HEK293T (cell line): ENCODE measurements around the gene MESP1.

Experiments used
- CTCF ChIA-PET: fragments of 350-600 bp; formaldehyde crosslinking; extraction: SDS; loops from one replicate; lab custom pipeline; 2021; ENCODE audit warnings: antibody characterized with exemption, inconsistent platforms; lab: Yijun Ruan, JAX
- POLR2A ChIA-PET: fragments of 350-600 bp; formaldehyde crosslinking; extraction: SDS; loops from one replicate; lab custom pipeline; 2020; ENCODE audit warnings: antibody characterized with exemption, inconsistent platforms; lab: Yijun Ruan, JAX
- DNase-seq: peaks from one replicate; pipeline ENCODE4 v3.0.0; 2012; ENCODE audit warnings: mixed read lengths; ENCODE audit errors: extremely low spot score
- ARNT ChIP-seq: fragments of 450-650 bp; IDR thresholded peaks from 2 replicates; pipeline ENCODE4 v1.6.1; 2017; ENCODE audit warnings: mild to moderate bottlenecking
- BHLHE40 ChIP-seq: fragments of 450-650 bp; IDR thresholded peaks from 2 replicates; pipeline ENCODE4 v1.6.1; 2016; ENCODE audit warnings: mild to moderate bottlenecking, moderate library complexity, borderline replicate concordance
- CTBP1 ChIP-seq: fragments of 450-650 bp; IDR thresholded peaks from 2 replicates; pipeline ENCODE4 v1.6.1; 2016; ENCODE audit warnings: borderline replicate concordance
- ELF4 ChIP-seq: fragments of 450-650 bp; IDR thresholded peaks from 2 replicates; pipeline ENCODE4 v1.6.1; 2017; ENCODE audit warnings: antibody characterized with exemption
- FOXA1 ChIP-seq: fragments of 450-650 bp; IDR thresholded peaks from 2 replicates; pipeline ENCODE4 v1.6.1; 2016; ENCODE audit warnings: mild to moderate bottlenecking
- FOXK2 ChIP-seq: fragments of 450-650 bp; IDR thresholded peaks from 2 replicates; pipeline ENCODE4 v1.6.1; 2016; ENCODE audit warnings: mild to moderate bottlenecking
- FOXM1 ChIP-seq: fragments of 450-650 bp; IDR thresholded peaks from 2 replicates; pipeline ENCODE4 v1.6.1; 2017; ENCODE audit warnings: mild to moderate bottlenecking, borderline replicate concordance
- HDGF ChIP-seq: fragments of 450-650 bp; IDR thresholded peaks from 2 replicates; pipeline ENCODE4 v1.6.1; 2017; ENCODE audit warnings: antibody characterized with exemption, borderline replicate concordance
- L3MBTL2 ChIP-seq: fragments of 450-650 bp; conservative IDR thresholded peaks from 2 replicates; pipeline ENCODE4 v1.6.1; 2016; ENCODE audit warnings: mild to moderate bottlenecking
- LEF1 ChIP-seq: fragments of 450-650 bp; IDR thresholded peaks from 2 replicates; pipeline ENCODE4 v1.6.1; 2017; ENCODE audit warnings: mild to moderate bottlenecking, borderline replicate concordance
- NFRKB ChIP-seq: fragments of 450-650 bp; IDR thresholded peaks from 2 replicates; pipeline ENCODE4 v1.6.1; 2016; ENCODE audit warnings: mild to moderate bottlenecking, moderate library complexity
- SP1 ChIP-seq: fragments of 450-650 bp; IDR thresholded peaks from 2 replicates; pipeline ENCODE4 v1.6.1; 2017
- SUZ12 ChIP-seq: fragments of 450-650 bp; IDR thresholded peaks from 2 replicates; pipeline ENCODE4 v1.6.1; 2016; ENCODE audit warnings: mild to moderate bottlenecking
- TARDBP ChIP-seq: fragments of 450-650 bp; IDR thresholded peaks from 2 replicates; pipeline ENCODE4 v1.6.1; 2016
- ZNF384 ChIP-seq: fragments of 450-650 bp; IDR thresholded peaks from 2 replicates; pipeline ENCODE4 v1.6.1; 2016
- TF ChIP-seq, protein P1 (sequence below): fragments of 450-650 bp; IDR thresholded peaks from 2 replicates; pipeline ENCODE4 v1.6.1; 2016

MESP1 gene

DNA sequence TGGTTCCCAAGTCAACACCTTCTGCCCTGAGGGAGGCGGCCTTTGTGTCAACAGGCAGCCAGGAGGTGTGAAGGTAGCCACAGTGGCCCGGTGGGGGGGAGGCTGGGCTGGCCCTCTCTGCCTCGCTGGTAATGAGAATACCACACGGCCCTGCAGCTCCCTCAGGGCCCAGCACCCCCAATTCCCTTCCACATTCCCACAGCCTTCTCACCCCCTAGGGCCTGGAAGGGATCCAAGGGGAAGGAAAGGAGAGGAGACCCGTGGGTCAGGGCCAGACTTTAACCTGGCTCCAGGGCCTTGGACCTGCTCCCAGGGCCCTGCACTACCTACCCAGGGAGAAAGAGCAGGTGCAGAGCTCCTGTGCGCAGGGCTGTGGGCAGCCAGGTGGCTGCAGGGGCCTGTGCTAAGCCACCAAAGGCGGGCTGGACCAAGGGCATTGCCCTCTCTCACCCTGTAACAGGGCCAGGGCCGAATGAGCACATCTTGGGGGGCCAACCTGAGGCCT is 16.4 kb upstream of the MESP1 start:
- no peak for TF ChIP-seq FOXA1
- TF ChIP-seq NFRKB, result no peak
- TF ChIP-seq BHLHE40, result no peak
- TF ChIP-seq L3MBTL2, result no peak
- no peak for TF ChIP-seq TARDBP
- TF ChIP-seq HDGF, result no peak
- no peak for TF ChIP-seq FOXM1
- no peak for TF ChIP-seq ELF4
- no peak for TF ChIP-seq SUZ12
- no peak for TF ChIP-seq FOXK2
- TF ChIP-seq, protein P1, sequence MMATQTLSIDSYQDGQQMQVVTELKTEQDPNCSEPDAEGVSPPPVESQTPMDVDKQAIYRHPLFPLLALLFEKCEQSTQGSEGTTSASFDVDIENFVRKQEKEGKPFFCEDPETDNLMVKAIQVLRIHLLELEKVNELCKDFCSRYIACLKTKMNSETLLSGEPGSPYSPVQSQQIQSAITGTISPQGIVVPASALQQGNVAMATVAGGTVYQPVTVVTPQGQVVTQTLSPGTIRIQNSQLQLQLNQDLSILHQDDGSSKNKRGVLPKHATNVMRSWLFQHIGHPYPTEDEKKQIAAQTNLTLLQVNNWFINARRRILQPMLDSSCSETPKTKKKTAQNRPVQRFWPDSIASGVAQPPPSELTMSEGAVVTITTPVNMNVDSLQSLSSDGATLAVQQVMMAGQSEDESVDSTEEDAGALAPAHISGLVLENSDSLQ, result no peak
- no peak for TF ChIP-seq ZNF384
- no peak for TF ChIP-seq CTBP1
- TF ChIP-seq ARNT, result no peak
- no peak for TF ChIP-seq LEF1
- TF ChIP-seq SP1, result no peak
- ChIA-PET CTCF (interaction anchor here (1.0 to 1.1 kb wide), 2 partner anchors 27 to 107 kb away, joined by 3 to 4 read pairs; no protein-coding TSS in a partner anchor), POLR2A (no interaction called here)
- no peak for DNase-seq

- DNase-seq, result no peak
- ChIA-PET CTCF (interaction anchor here (0.7 to 1.1 kb wide), 3 partner anchors 94 to 108 kb away, joined by 3 to 4 read pairs (median 4); no protein-coding TSS in a partner anchor), POLR2A (no interaction called here)
- no peak for TF ChIP-seq SP1
- no peak for TF ChIP-seq HDGF
- no peak for TF ChIP-seq CTBP1
- no peak for TF ChIP-seq L3MBTL2
- TF ChIP-seq LEF1, result no peak
- TF ChIP-seq NFRKB, result no peak
- no peak for TF ChIP-seq BHLHE40
- no peak for TF ChIP-seq FOXA1
- no peak for TF ChIP-seq SUZ12
- no peak for TF ChIP-seq ARNT
- TF ChIP-seq ZNF384, result no peak
- no peak for TF ChIP-seq ELF4
- no peak for TF ChIP-seq FOXM1
- TF ChIP-seq, protein P1, result no peak
- no peak for TF ChIP-seq FOXK2
- TF ChIP-seq TARDBP, result no peak
Observed at GRCh38 chr15:89766357-89767311, 15.6 kb upstream of the MESP1 start.

- ChIA-PET POLR2A (no interaction called here), CTCF (interaction anchor here (1.0 kb wide), 1 partner anchor 109 kb away, joined by 3 read pairs; no protein-coding TSS in a partner anchor)
Observed at GRCh38 chr15:89765694-89766093, 14.6 kb upstream of the MESP1 start.

DNA sequence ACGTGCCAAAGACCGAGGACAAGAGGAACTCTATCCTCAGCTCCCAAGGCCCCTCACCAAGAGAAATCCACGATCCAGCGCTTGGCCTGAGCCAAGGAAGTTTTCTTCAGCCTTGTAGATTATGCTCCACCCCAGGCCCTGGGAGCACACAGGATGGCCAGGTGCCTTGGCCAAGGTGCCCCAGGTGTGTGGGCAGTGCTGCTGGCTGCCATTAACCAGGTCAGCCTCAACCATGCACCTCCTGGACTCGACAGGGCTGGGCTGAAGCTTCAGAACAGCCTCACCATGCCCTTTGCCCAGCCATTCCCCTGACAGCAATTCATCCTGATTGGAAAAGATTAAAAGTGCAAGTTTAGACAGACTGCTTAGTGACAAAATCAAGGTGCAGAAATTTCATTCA is 10.9 kb upstream of the MESP1 start:
- DNase-seq, result no peak
- ChIA-PET CTCF (interaction anchor here (0.8 to 3.6 kb wide), 6 partner anchors 10 to 310 kb away, joined by 3 to 66 read pairs (median 19); partner anchors contain the start of genes MESP1 and MESP2), POLR2A (interaction anchor here (1.2 to 1.7 kb wide), 2 partner anchors 114 to 126 kb away, joined by 3 to 14 read pairs; no protein-coding TSS in a partner anchor)
- no peak for TF ChIP-seq SUZ12
- TF ChIP-seq FOXK2, result no peak
- TF ChIP-seq FOXA1, result no peak
- no peak for TF ChIP-seq HDGF
- TF ChIP-seq L3MBTL2, result no peak
- TF ChIP-seq ELF4, result no peak

More at GRCh38 chr15:89765694-89766093, 14.6 kb upstream of the MESP1 start:
- DNase-seq, result no peak
- no peak for TF ChIP-seq L3MBTL2
- no peak for TF ChIP-seq SUZ12
- TF ChIP-seq FOXA1, result no peak
- no peak for TF ChIP-seq ELF4
- no peak for TF ChIP-seq CTBP1
- no peak for TF ChIP-seq SP1
- TF ChIP-seq FOXK2, result no peak
- TF ChIP-seq TARDBP, result no peak
- no peak for TF ChIP-seq BHLHE40
- no peak for TF ChIP-seq HDGF
- TF ChIP-seq FOXM1, result no peak
- TF ChIP-seq ARNT, result no peak

DNA sequence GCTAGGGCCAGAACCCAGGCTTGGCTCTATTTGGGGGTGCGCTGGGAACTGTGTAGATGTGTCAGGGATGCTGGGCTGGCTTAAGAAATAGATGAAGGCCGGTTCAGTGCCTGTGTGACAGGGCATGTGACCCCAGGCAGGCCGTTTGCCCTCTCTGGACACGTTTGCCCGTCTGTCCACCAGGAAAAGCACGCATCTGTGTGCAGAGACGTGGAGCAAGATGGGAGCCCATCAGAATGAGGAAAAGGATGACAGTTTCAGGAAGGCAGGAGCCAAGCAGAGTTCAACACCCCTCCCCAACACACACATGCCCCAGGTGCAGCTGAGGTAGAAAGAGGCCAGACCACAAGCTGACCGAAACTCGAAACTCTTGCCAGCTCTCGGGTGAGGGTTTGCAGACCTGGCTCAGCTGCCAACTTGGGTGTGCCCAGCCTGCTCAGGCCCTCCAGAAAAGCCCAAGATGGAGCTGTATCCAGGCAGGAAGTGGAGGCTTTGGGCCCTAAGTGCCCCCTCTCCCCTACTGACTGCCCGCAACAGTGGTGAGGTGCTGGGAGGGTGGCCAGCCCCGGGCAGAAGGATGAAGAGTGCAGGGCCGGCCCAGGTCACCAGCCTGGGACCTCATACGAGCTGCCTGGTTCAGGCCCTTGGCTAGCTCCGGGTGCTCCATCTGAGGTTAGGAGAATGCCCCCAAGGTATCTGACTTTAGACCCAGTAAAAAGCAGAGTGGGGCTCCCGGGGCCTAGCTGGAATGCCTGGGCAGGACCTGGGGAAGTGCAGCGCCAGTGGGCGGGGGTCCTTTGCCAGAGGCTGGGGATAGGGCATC is 10.2 kb upstream of the MESP1 start:
- DNase-seq, result no peak
- ChIA-PET CTCF (interaction anchor here (0.7 to 3.6 kb wide), 24 partner anchors 9 to 310 kb away, joined by 3 to 66 read pairs (median 3); partner anchors contain the start of genes MESP1 and MESP2), POLR2A (interaction anchor here (0.7 to 2.0 kb wide), 10 partner anchors 9 to 341 kb away, joined by 3 to 14 read pairs (median 4); partner anchors contain the start of genes AP3S2, IDH2, MESP1 and MESP2)
- TF ChIP-seq FOXK2 (no peak), FOXM1 (no peak), BHLHE40 (no peak), CTBP1 (no peak), ZNF384 (no peak), LEF1 (no peak), ELF4 (no peak), SUZ12 (no peak), FOXA1 (no peak), TARDBP (no peak), L3MBTL2 (no peak), HDGF (no peak), ARNT (no peak), NFRKB (no peak)
- TF ChIP-seq, protein P1, result no peak
